H1 (cell line): Measurements from ENCODE around the gene MAD2L2.

Experiments used
- CEBPB ChIP-seq: IDR thresholded peaks from 2 replicates; pipeline ENCODE4 v1.6.1; 2012; ENCODE audit warnings: low read depth, low read length
- EZH2 ChIP-seq: fragments of 200-600 bp; sonication (generic); IDR thresholded peaks from 2 replicates; pipeline ENCODE4 v1.7.1; 2012; ENCODE audit warnings: low read depth, mild to moderate bottlenecking, moderate library complexity, low read length, inconsistent platforms; ENCODE audit not compliant: severe bottlenecking
- JUND ChIP-seq: IDR thresholded peaks from 2 replicates; pipeline ENCODE4 v1.6.1; 2011; ENCODE audit warnings: mild to moderate bottlenecking, improper control_type of control experiment, low read length
- MAFK ChIP-seq: IDR thresholded peaks from 2 replicates; pipeline ENCODE4 v1.6.1; 2012; ENCODE audit warnings: low read depth, mild to moderate bottlenecking, improper control_type of control experiment, low read length
- POLR2A ChIP-seq, 2 experiments: IDR thresholded peaks; 1 replicate in 1 of 2; 2 replicates in 1 of 2; pipeline ENCODE4 v1.6.1; 2011; ENCODE audit warnings: low read depth in 2 of 2, low read length in 2 of 2, mild to moderate bottlenecking in 2 of 2; ENCODE audit errors: control extremely low read depth in 1 of 2
- RFX5 ChIP-seq: IDR thresholded peaks from 2 replicates; pipeline ENCODE4 v1.6.1; 2011; ENCODE audit warnings: low read depth, low read length, improper control_type of control experiment, borderline replicate concordance
- RXRA ChIP-seq: IDR thresholded peaks from 2 replicates; pipeline ENCODE4 v1.6.1; 2011; ENCODE audit warnings: low read depth, mild to moderate bottlenecking, low read length, moderate library complexity; ENCODE audit not compliant: insufficient read depth
- SIN3A ChIP-seq, 2 experiments: IDR thresholded peaks in 1 of 2; conservative IDR thresholded peaks in 1 of 2; 2 replicates each; pipeline ENCODE4 v1.6.1; 2011 to 2012; ENCODE audit warnings: low read length in 2 of 2, improper control_type of control experiment in 1 of 2, low read depth in 1 of 2, mild to moderate bottlenecking in 1 of 2
- SRF ChIP-seq: IDR thresholded peaks from 2 replicates; pipeline ENCODE4 v1.6.1; 2011; ENCODE audit warnings: mild to moderate bottlenecking, low read depth, low read length, moderate library complexity
- TF ChIP-seq, protein P1 (sequence below): IDR thresholded peaks from 2 replicates; pipeline ENCODE4 v1.6.1; 2011; ENCODE audit warnings: low read depth, mild to moderate bottlenecking, low read length; ENCODE audit not compliant: insufficient read depth
- TF ChIP-seq, protein P2 (sequence below): IDR thresholded peaks from 2 replicates; pipeline ENCODE4 v1.6.1; 2011; ENCODE audit warnings: low read length, improper control_type of control experiment
- TF ChIP-seq, protein P3 (sequence below), 3 experiments: IDR thresholded peaks; 1 replicate in 2 of 3; 2 replicates in 1 of 3; pipeline versions ENCODE4 v1.5.1 to v1.6.1; 2011; ENCODE audit warnings: low read length in 3 of 3, mild to moderate bottlenecking in 3 of 3, inconsistent platforms in 2 of 3, low read depth in 1 of 3, moderate library complexity in 1 of 3; ENCODE audit not compliant: insufficient read depth in 1 of 3; ENCODE audit errors: control extremely low read depth in 1 of 3

DNA sequence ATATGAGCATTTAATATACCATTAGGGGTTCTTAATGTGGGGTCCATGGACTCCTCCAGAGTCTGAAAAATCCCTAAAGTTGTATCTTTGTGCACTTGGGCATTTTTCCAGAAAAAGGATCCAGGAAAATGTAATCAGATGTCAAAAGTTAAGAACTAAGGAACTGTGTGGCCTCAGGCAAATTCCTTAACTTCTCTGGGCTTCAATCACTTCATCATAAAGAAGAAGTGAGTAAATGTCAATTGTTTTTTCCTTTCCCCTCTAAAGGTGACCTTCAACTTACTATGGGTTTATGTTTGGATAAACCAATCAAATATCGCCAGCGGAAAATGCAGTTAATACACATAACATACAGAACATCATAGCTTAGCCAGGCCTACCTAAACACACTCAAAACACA lies 2.5 kb downstream of the MAD2L2 start:
- TF ChIP-seq POLR2A (IDR thresholded peaks at IDR 0.05; ENCODE audit: control extremely low read depth in 1 of 2, low read depth in 2 of 2, low read length in 2 of 2) (no peak), SRF (no peak), CEBPB (no peak), SIN3A (conservative IDR thresholded peaks at IDR 0.05 in 1 of 2, IDR thresholded peaks at IDR 0.05 in 1 of 2; ENCODE audit: low read depth in 1 of 2, low read length in 2 of 2) (no peak), EZH2 (no peak), RFX5 (no peak), RXRA (no peak), MAFK (no peak), JUND (no peak)
- TF ChIP-seq, protein P1, sequence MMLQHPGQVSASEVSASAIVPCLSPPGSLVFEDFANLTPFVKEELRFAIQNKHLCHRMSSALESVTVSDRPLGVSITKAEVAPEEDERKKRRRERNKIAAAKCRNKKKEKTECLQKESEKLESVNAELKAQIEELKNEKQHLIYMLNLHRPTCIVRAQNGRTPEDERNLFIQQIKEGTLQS: no peak
- TF ChIP-seq, protein P2, sequence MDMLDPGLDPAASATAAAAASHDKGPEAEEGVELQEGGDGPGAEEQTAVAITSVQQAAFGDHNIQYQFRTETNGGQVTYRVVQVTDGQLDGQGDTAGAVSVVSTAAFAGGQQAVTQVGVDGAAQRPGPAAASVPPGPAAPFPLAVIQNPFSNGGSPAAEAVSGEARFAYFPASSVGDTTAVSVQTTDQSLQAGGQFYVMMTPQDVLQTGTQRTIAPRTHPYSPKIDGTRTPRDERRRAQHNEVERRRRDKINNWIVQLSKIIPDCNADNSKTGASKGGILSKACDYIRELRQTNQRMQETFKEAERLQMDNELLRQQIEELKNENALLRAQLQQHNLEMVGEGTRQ: no peak
- TF ChIP-seq, protein P3, sequence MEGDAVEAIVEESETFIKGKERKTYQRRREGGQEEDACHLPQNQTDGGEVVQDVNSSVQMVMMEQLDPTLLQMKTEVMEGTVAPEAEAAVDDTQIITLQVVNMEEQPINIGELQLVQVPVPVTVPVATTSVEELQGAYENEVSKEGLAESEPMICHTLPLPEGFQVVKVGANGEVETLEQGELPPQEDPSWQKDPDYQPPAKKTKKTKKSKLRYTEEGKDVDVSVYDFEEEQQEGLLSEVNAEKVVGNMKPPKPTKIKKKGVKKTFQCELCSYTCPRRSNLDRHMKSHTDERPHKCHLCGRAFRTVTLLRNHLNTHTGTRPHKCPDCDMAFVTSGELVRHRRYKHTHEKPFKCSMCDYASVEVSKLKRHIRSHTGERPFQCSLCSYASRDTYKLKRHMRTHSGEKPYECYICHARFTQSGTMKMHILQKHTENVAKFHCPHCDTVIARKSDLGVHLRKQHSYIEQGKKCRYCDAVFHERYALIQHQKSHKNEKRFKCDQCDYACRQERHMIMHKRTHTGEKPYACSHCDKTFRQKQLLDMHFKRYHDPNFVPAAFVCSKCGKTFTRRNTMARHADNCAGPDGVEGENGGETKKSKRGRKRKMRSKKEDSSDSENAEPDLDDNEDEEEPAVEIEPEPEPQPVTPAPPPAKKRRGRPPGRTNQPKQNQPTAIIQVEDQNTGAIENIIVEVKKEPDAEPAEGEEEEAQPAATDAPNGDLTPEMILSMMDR (IDR thresholded peaks at IDR 0.05; ENCODE audit: control extremely low read depth in 1 of 3, insufficient read depth in 1 of 3, low read depth in 1 of 3, low read length in 3 of 3): no peak
